A673 (cell line): ENCODE results near the gene IL22RA1. TPM values are rescaled to one million over a fixed set of nuclear protein-coding genes. Genes with fewer than 3 reads are reported as not detected.

Experiments
- BruUV-seq: library from RNA; stranded (reverse); fragments of 400-500 nt; replicated peaks from 2 replicates; lab custom pipeline; 2021; lab: Mats Ljungman, UMichigan
- CTCF ChIA-PET: fragments of 300-600 bp; sonication (Branson Sonifier 250); formaldehyde crosslinking; loops from one replicate; lab custom pipeline; 2022; ENCODE audit warnings: antibody characterized with exemption; lab: Charles Lee
- POLR2A ChIA-PET: fragments of 300-600 bp; sonication (Branson Sonifier 250); formaldehyde crosslinking; loops from one replicate; lab custom pipeline; 2022; ENCODE audit warnings: antibody characterized with exemption; ENCODE audit not compliant: low non-redundant PET; lab: Charles Lee
- DNase-seq: peaks from one replicate; pipeline ENCODE4 v3.0.0-alpha.2; 2015; ENCODE audit warnings: low spot score
- H3K27ac ChIP-seq: fragments of 200-600 bp; sonication (generic); 2 replicates; pipeline ENCODE4 v1.5.1; 2016; ENCODE audit warnings: mixed run types, low read depth, mild to moderate bottlenecking, mixed read lengths, antibody characterized with exemption, low read length; ENCODE audit not compliant: poor library complexity, severe bottlenecking
- H3K27me3 ChIP-seq: fragments of 200-600 bp; sonication (generic); replicated peaks from 2 replicates; pipeline ENCODE4 v1.6.1; 2017; ENCODE audit warnings: mixed run types, low read depth, mild to moderate bottlenecking, mixed read lengths, antibody characterized with exemption, low read length; ENCODE audit not compliant: insufficient read depth, poor library complexity
- H3K36me3 ChIP-seq: fragments of 200-600 bp; sonication (generic); 2 replicates; pipeline ENCODE4 v1.6.1; 2016; ENCODE audit warnings: mixed run types, mild to moderate bottlenecking, mixed read lengths, antibody characterized with exemption, low read length; ENCODE audit not compliant: insufficient read depth, poor library complexity, severe bottlenecking
- H3K4me1 ChIP-seq: fragments of 200-600 bp; sonication (generic); 2 replicates; pipeline ENCODE4 v1.6.1; 2017; ENCODE audit warnings: mixed run types, mild to moderate bottlenecking, mixed read lengths, antibody characterized with exemption, low read length; ENCODE audit not compliant: insufficient read depth, poor library complexity, severe bottlenecking
- H3K4me3 ChIP-seq: fragments of 200-600 bp; sonication (generic); 2 replicates; pipeline ENCODE4 v1.5.1; 2016; ENCODE audit warnings: low read depth, mixed run types, mild to moderate bottlenecking, mixed read lengths, low read length; ENCODE audit not compliant: poor library complexity, severe bottlenecking
- H3K9me3 ChIP-seq: fragments of 200-600 bp; sonication (generic); 2 replicates; pipeline ENCODE4 v1.6.1; 2016; ENCODE audit warnings: mixed run types, low read depth, mild to moderate bottlenecking, mixed read lengths, antibody characterized with exemption, low read length; ENCODE audit not compliant: poor library complexity, severe bottlenecking
- EZH2 ChIP-seq: fragments of 200-600 bp; sonication (generic); IDR thresholded peaks from 2 replicates; pipeline ENCODE4 v1.6.1; 2017; ENCODE audit warnings: borderline replicate concordance, low read depth, mild to moderate bottlenecking, mixed read lengths, antibody characterized with exemption, low read length; ENCODE audit not compliant: poor library complexity, severe bottlenecking
- intact Hi-C: fragments of 100-400 bp; cut with micrococcal nuclease; formaldehyde crosslinking; loops from one replicate; pipeline ENCODE4 v1.10.0; 2022; ENCODE audit not compliant: unreplicated experiment
- total RNA-seq: library from RNA; stranded (reverse); gene quantifications from 2 replicates; pipeline ENCODE4 v1.2.3, GENCODE V29; 2021
- TF ChIP-seq, protein P1 (sequence below): fragments of 300-800, 200-600 bp; sonication (generic); conservative IDR thresholded peaks from 2 replicates; pipeline ENCODE4 v1.5.1; 2017; ENCODE audit warnings: low read depth, mild to moderate bottlenecking, antibody characterized with exemption, low read length, moderate library complexity, mixed read lengths

The IL22RA1 gene
- total RNA-seq, 1 experiment from 2014 or later = 0.24 TPM

DNA sequence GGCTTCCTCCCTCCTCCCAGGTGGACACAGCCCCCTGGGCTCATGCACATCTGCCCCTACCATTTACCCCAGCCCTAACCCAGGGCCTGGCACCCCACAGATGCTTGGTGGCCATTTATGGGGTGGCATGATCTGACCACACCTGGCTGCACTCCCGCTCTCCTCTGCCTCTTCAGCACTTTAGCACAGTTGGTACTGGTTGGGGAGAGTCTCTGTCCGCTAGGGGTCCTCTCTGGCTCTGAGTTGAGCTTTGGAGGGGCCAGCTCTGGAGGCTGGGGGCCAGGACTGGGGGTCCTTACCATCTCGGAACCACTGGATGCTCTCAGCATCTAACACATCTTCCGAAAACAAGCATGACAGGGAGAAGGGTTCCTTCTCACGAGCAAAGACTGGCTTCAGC lies 48.4 kb downstream of the IL22RA1 start:
- intact Hi-C loops = no loop called here
- Histone ChIP-seq H3K9me3 (no peaks in the 10 kb centered on the region), H3K4me1 (peaks cover 4% of the 10 kb centered on the region), H3K36me3 (no peaks in the 10 kb centered on the region), H3K4me3 (no peak overlapping the region), H3K27ac (no peak overlapping the region), H3K27me3 (no peaks in the 10 kb centered on the region)
- CTCF ChIA-PET = no interaction called here
- BruUV-seq = no TSS peak
- POLR2A ChIA-PET = no interaction called here
- DNase-seq = no peak
- TF ChIP-seq, protein P1, sequence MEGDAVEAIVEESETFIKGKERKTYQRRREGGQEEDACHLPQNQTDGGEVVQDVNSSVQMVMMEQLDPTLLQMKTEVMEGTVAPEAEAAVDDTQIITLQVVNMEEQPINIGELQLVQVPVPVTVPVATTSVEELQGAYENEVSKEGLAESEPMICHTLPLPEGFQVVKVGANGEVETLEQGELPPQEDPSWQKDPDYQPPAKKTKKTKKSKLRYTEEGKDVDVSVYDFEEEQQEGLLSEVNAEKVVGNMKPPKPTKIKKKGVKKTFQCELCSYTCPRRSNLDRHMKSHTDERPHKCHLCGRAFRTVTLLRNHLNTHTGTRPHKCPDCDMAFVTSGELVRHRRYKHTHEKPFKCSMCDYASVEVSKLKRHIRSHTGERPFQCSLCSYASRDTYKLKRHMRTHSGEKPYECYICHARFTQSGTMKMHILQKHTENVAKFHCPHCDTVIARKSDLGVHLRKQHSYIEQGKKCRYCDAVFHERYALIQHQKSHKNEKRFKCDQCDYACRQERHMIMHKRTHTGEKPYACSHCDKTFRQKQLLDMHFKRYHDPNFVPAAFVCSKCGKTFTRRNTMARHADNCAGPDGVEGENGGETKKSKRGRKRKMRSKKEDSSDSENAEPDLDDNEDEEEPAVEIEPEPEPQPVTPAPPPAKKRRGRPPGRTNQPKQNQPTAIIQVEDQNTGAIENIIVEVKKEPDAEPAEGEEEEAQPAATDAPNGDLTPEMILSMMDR = 0 out of 2 replicates have a peak, but pooled peaks have one; percentile 16
- TF ChIP-seq EZH2 = no peak

DNA sequence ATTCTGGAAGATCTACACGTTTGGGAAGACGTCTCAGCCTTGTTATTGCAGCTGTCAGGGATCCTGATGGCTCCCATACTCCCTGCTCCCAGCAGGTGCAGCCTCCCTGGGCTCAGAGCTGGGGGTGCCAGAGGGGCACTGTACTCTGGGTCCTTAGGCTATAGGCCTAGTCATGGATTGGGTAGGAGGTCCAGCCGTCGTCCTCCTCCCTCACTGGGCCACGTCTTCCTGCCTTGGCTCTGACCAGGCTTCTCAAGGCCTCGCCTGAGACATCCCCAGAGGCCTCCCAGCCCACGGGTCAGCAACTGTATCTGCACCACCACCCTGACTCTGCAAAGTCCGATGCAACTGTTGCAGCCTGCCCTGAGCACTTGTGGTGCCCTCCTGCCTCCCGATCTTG lies 49.2 kb downstream of the IL22RA1 start:
- no peaks in the 10 kb centered on the region for H3K36me3 ChIP-seq
- intact Hi-C loops = no loop called here
- BruUV-seq = no TSS peak
- ChIA-PET POLR2A (no interaction called here), CTCF (no interaction called here)
- no peak overlapping the region for H3K27ac ChIP-seq
- H3K9me3 ChIP-seq = no peaks in the 10 kb centered on the region
- no peak overlapping the region for H3K4me3 ChIP-seq
- H3K4me1 ChIP-seq = no peaks in the 10 kb centered on the region
- no peaks in the 10 kb centered on the region for H3K27me3 ChIP-seq
- DNase-seq = no peak
- TF ChIP-seq EZH2 = no peak
- TF ChIP-seq, protein P1 = no peak

DNA sequence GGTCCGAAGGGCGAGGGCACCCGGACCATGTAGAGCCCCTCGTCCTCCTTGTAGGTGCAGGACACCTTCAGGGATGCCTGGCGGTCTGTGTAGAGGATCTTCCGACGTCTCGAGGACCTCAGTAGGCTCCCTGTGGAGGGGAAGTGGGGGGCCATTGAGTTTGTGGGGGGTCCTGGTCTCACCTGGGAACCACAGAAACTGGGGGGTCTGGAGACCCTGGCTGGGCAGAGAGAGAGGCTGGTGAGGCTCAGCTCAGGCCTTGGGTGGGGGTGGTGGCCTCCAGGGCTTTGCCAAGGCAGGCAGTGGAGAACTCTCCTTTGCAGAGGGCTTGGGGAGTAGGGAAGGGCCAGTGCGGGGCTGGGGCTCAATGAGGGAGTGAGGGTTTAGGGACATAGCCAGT lies 50.0 kb downstream of the IL22RA1 start:
- Histone ChIP-seq H3K27ac (no peak overlapping the region), H3K9me3 (no peaks in the 10 kb centered on the region), H3K4me3 (no peak overlapping the region), H3K36me3 (no peaks in the 10 kb centered on the region), H3K4me1 (no peaks in the 10 kb centered on the region), H3K27me3 (no peaks in the 10 kb centered on the region)
- CTCF ChIA-PET = no interaction called here
- POLR2A ChIA-PET = no interaction called here
- BruUV-seq = no TSS peak
- no peak for DNase-seq
- TF ChIP-seq, protein P1 = no peak
- TF ChIP-seq EZH2 = no peak
- intact Hi-C loops = no loop called here
